HG03520 (cell line): ENCODE data around the gene WDFY1.
"Not testable (repeated sequence)": the region's sequence is repeated elsewhere in the genome, so short reads cannot be mapped to it uniquely, and the experiment has no call there.

Experiments
- ATAC-seq: cut with Tn5 transposase; IDR thresholded peaks from one replicate; pipeline ENCODE4 v1.9.1; 2021; ENCODE audit warnings: mild to moderate bottlenecking, moderate library complexity; ENCODE audit not compliant: unreplicated experiment

WDFY1 gene

DNA sequence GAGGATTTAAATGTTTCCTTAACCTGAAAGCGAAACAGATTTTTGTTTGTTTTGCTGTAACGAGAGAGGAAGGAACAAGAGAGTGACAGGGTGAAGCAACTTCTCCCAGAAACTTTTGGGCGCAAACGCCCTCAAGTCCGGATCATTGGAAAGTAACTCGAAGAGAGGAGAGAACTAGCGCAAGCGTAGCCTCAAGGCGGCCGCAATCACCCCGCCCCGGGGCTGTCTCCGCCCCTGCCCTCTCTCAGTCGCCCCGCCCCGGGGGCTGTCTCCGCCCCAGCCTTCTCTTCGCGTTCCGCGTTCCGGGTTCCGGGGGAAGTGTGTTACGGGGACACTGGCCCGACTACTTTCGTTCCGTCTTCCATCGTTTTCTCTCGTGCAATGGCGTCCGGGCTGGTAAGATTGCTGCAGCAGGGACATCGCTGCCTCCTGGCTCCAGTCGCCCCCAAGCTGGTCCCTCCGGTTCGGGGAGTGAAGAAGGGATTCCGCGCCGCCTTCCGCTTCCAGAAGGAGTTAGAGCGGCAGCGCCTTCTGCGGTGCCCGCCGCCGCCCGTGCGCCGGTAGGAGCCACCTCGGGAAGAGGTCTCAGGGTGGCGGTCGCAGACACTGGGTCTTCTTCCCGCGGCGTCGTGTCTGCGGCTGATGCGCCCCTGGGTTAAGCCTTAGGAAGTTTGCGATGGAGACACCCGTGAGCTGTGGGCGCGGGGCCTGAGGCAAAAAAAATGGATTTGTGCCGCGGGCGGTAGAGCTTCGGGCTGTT lies 12.1 kb upstream of the WDFY1 start, which contains the start of gene MRPL44:
Gene MRPL44 (plus strand): TSS at position 372 of the 760 bp plus-strand sequence. CDS start 10 bp downstream, at position 382.
- ATAC-seq, result peak; percentile 92

- peak; percentile 23 for ATAC-seq
Observed at GRCh38 chr2:223956300-223956699, 11.2 kb upstream of the WDFY1 start.

DNA sequence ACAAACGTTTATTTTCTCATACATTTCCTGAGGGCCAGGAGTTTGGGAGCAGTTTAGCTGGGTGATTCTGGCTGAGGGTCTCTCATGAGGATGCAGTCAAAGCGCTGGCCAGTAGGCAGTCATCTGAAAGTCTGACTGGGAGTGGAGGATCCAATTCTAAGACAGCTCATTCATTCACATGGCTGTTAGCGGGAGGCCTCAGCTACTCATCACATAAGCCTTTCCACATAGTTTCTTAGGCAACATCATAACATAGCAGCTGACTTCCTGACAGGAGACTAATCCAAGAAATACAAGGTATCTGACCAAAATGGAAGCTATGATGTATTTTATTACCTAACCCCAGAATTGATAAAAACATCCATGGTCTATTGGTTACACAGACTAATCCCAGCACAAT lies 9.3 kb upstream of the WDFY1 start:
- ATAC-seq, result no peak

- peak; percentile 49 for ATAC-seq
Observed at GRCh38 chr2:223952280-223952968, 7.3 kb upstream of the WDFY1 start.

GRCh38 chr2:223950448-223951347 lies 5.6 kb upstream of the WDFY1 start:
- no peak for ATAC-seq

GRCh38 chr2:223949241-223949840 lies 4.2 kb upstream of the WDFY1 start:
- no peak for ATAC-seq

DNA sequence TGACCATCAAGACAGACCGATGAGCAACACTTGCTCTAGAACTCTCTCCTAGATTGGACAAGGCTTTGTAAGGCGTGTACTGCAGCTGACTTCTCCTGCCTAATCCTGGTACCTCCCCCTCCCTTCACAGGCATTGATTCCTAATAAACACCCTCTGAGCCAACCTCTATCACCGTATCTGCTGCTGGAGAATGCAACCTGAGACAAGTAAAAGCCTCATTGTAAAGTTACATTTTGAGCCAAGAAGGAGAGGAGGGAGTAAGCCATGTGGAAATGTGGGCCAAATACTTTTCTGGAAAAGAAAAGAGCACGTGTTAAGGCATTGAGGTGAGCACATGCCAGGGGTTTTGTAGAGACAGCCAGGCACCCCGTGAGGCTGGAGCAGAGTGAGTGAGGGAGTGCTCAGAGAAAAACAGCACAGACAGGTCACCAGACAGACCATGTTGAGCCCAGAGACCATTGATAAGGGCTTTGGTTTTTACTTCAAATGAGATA lies 2.6 kb upstream of the WDFY1 start:
- ATAC-seq, result no peak

GRCh38 chr2:223945755-223946154 lies 620 bp upstream of the WDFY1 start:
- no peak for ATAC-seq

DNA sequence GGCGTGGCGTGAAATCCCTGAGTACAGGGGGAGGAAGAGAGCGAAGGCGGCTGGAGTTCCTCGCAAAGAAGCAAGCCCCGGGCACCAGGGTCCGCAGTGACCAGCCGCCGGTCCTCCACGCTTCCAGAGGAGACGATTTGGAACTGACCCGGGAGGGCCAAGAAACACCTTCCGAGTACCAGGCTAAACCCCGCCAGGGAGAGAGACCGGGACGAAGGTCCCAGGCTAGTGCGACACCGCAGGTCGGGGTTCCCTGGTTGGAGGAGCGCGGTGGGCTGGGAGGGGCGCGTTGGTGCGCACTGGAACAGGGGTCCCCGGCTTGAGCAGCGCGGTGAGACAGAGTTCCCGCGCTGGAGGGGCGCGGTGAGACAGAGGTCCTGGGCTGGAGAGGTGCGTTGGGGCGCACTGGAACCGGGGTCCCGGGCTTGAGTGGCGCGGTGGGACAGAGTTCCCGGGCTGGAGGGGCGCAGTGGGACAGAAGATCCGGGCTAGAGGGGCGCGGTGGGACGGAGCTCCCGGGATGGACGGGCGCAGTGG lies 901 bp downstream of the WDFY1 start:
- no peak for ATAC-seq

DNA sequence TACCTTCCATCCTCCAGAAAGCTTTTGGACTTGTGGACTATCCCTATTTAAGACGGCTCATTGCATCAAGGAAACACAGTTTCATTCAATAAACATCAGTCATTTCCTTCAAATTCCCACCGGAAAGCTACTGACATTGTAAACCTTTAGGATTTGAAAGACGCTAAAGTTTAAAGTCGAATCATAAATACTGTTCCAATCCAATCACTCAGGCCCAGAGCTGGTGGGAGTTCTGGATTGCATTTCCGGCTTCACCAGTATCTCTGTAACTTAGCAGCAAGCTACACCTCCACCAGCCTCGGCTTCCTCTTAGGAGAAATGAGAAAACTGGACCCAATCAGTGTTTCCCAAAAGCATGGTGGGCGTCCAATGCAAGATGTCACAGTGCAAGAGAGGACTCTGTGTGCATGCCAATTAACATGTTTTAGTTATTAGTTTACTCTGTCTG lies 1.6 kb downstream of the WDFY1 start:
- no peak for ATAC-seq

DNA sequence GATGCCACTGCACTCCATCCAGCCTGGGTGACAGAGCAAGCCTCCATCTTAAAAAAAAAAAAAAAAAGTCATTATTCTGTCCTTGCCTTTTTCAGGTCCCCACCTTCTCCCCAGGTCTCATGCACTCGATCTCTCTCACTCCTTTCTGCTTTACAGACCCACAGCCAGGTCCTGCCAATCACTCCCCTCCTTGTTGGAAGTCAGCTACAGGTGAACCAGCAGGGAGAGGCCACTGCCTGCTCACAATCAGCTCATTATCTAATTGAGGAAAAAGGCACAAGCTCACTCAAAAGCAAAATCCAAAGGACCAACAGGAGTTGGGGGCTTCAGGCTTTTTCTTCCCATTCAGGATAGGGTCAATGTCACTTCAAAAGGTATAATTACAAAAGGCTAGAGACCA lies 2.0 kb downstream of the WDFY1 start:
- no peak for ATAC-seq

GRCh38 chr2:223941579-223942277 lies 3.4 kb downstream of the WDFY1 start:
- peak; percentile 52 for ATAC-seq

DNA sequence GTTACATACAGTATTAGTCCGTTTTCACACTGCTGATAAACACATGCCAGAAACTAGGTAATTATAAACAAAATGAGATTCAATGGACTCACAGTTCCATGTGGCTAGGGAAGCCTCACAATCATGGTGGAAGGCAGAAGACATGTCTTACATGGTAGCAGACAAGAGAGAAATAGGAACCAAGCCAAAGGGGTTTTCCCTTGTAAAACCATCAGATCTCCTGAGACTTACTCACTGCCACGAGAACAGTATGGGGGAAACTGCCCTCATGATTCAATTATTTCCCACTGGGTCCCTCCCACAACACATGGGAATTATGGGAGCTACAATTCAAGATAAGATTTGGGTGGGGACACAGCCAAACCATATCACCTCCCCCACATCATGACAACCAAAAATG lies 5.7 kb downstream of the WDFY1 start:
- ATAC-seq, result not testable (repeated sequence)

DNA sequence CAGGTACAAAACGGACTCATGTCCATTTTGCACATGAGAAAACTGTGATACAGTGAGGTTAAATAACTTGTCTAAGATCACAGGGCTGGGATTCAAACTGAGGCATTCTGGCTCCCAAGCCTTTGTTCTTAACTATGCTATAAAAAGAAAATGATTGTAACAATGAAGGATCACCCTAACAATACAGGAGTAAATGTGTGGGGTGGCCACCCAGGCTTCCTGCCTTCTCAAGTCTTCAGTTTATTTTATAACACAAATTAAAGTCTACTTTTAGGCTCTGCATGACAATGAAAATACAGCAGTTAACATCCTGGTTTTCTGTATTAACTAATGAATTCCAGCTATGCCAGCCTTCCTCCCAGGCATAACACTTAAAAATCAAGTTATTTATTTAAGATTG lies 7.6 kb downstream of the WDFY1 start:
- ATAC-seq, result no peak

DNA sequence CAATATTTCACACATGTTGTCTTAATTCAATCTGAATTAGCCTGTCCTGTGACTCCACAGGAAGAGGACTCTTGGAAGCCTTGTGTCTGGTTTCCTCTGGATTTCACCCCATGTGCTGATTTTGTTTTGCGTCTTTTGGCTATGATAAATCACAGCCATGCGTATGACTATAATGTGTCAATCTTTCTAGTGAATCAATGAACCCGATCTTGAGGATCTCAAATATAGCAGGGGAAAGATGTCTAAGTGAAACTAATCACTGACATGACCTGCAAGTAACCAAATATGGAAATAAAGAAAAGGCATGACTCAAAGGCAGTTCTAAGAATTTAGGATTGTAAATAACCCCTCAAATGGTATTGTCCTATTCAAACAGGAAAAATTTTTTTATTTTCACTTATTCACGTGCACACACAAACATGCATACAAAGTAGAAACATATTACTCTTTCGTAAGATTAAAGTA lies 8.2 kb downstream of the WDFY1 start:
- no peak for ATAC-seq

- ATAC-seq, result no peak
Observed at GRCh38 chr2:223935459-223936125, 9.5 kb downstream of the WDFY1 start.

- no peak for ATAC-seq
Observed at GRCh38 chr2:223934870-223935269, 10.3 kb downstream of the WDFY1 start.

DNA sequence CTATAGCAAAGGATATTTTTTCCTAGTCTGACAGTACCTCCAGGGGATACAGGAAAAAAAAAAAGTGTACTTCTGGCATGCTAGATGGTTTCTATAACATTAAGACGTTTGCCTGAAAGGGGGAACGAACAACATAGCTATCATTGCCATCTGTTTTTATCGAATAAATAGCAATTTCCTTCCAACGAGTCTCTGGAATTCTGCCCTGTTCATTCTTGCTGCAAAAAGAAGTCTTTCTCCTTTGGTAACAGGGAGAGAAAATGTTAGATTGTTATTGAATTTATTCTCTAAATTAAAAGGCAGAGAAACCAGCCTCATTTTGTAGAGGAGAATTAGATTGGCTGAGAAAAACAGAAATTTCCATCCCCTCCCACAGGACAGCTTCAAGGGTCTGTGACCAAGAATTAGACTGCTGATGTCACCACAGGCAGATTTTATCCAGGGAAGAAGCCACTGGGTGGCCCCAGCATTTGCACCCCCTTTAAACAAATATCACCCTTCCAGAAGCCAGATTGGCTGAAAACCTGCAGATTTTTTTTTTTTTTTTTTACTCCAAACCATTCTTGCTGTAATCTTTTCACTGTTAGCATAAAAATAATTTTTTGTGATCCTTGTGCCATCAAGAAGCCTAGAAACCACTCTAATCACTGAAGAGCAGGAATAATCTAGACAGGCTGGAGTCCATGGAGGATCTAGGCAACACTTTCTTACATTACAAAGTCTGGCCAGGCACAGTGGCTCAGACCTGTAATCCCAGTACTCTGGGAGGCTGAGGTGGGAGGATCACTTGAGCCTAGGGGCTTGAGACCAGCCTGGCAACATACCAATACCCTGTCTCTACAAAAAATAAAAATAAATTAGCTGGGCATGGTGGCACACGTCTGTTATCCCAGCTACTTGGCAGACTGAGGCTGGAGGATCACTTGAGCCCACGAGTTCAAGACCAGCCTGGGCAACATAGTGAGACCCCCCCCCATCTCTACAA lies 12.0 kb downstream of the WDFY1 start:
- no peak for ATAC-seq
